SH-SY5Y (cell line): ENCODE data around the gene RAD51B.

Experiments
- GATA2 ChIP-seq: IDR thresholded peaks from 2 replicates; pipeline ENCODE4 v1.6.1; 2011; ENCODE audit warnings: mild to moderate bottlenecking, low read depth, low read length
- GATA3 ChIP-seq: IDR thresholded peaks from 2 replicates; pipeline ENCODE4 v1.6.1; 2011; ENCODE audit warnings: low read depth, mild to moderate bottlenecking, low read length, moderate library complexity

Gene RAD51B

GRCh38 chr14:68628605-68629310, 809.2 kb downstream of the RAD51B start:
- TF ChIP-seq GATA2 (no peak), GATA3 (no peak)

- no peak for TF ChIP-seq GATA3
- TF ChIP-seq GATA2: no peak
Observed at GRCh38 chr14:68630081-68630571, 810.5 kb downstream of the RAD51B start.

- no peak for TF ChIP-seq GATA2
- no peak for TF ChIP-seq GATA3
Observed at GRCh38 chr14:68630611-68631393, 811.2 kb downstream of the RAD51B start.

GRCh38 chr14:68631394-68632053, 811.9 kb downstream of the RAD51B start:
- no peak for TF ChIP-seq GATA3

GRCh38 chr14:68632054-68632895, 812.7 kb downstream of the RAD51B start:
- TF ChIP-seq GATA3: no peak
- TF ChIP-seq GATA2: no peak

GRCh38 chr14:68633131-68633991, 813.8 kb downstream of the RAD51B start:
- TF ChIP-seq GATA2 (no peak), GATA3 (no peak)

- TF ChIP-seq GATA2 (no peak), GATA3 (no peak)
Observed at GRCh38 chr14:68634332-68634731, 814.8 kb downstream of the RAD51B start.

GRCh38 chr14:68634874-68635595, 815.5 kb downstream of the RAD51B start:
- peak; percentile 94 for TF ChIP-seq GATA2
- TF ChIP-seq GATA3: peak; percentile 91

- TF ChIP-seq GATA2 (peak; percentile 76), GATA3 (no peak)
Observed at GRCh38 chr14:68636597-68636996, 817.0 kb downstream of the RAD51B start.

- no peak for TF ChIP-seq GATA3
- no peak for TF ChIP-seq GATA2
Observed at GRCh38 chr14:68637106-68638021, 817.8 kb downstream of the RAD51B start.

- no peak for TF ChIP-seq GATA2
- TF ChIP-seq GATA3: no peak
Observed at GRCh38 chr14:68638141-68638999, 818.8 kb downstream of the RAD51B start.
